ENCODE results near the gene RNASEL. TPM values are rescaled to one million over a fixed set of nuclear protein-coding genes. Genes with fewer than 3 reads are reported as not detected.

RNASEL gene
- polyA plus RNA-seq, 1 of the 3 experiments (the other 2 are of a cell fraction) = not detected

DNA sequence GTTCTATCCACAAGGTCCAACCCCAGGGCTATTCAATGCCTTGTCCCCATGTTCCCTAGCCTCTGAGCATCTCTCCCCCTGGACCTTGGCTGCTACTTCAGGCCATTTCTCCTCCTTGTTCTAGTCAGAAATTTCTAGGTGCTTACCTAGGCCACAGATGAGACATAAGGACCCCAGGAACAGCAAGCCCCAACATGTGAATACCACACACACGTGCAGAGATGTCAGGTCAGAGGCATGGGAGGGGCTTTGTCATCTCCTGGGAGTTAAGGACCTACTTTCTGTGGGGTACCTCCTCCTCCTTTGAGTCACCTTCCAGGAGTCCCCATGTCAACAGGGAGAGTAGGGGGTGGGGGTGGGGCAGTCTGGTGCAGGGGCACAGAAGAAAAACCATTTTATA, 22.3 kb upstream of the RNASEL start:
- Histone ChIP-seq H3K9me2 (no peaks in the 10 kb centered on the region), H3K9me3 (no peaks in the 10 kb centered on the region), H3K36me3 (replicated peaks in 1 of 2; ENCODE audit: control insufficient read depth in 1 of 2, insufficient read depth in 2 of 2, low read length in 1 of 2) (no peaks in the 10 kb centered on the region), H2AFZ (ENCODE audit: low read depth) (no peak overlapping the region), H3F3A (replicated peaks; ENCODE audit: insufficient read depth) (peaks cover 9% of the 10 kb centered on the region), H3K9ac (no peak overlapping the region), H3K4me2 (no peak overlapping the region), H3K4me1 (ENCODE audit: control insufficient read depth in 1 of 2, insufficient read depth in 2 of 2, low read depth in 1 of 2, low read length in 1 of 2) (peaks cover 5 to 20% of the 10 kb centered on the region in 2 experiments), H3K27me3 (ENCODE audit: insufficient read depth) (no peaks in the 10 kb centered on the region), H3K27ac (ENCODE audit: low read depth in 2 of 2, low read length in 1 of 2) (no peak overlapping the region), H3K4me3 (ENCODE audit: low read depth in 2 of 2, low read length in 1 of 2) (no peak overlapping the region), H3K79me2 (ENCODE audit: insufficient read depth) (no peaks in the 10 kb centered on the region), H4K20me1 (ENCODE audit: insufficient read depth) (no peaks in the 10 kb centered on the region)
- TF ChIP-seq, protein P1, sequence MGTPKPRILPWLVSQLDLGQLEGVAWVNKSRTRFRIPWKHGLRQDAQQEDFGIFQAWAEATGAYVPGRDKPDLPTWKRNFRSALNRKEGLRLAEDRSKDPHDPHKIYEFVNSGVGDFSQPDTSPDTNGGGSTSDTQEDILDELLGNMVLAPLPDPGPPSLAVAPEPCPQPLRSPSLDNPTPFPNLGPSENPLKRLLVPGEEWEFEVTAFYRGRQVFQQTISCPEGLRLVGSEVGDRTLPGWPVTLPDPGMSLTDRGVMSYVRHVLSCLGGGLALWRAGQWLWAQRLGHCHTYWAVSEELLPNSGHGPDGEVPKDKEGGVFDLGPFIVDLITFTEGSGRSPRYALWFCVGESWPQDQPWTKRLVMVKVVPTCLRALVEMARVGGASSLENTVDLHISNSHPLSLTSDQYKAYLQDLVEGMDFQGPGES (IDR thresholded peaks at IDR 0.05; ENCODE audit: low read depth, low read length) = no peak
- TF ChIP-seq, protein P2, sequence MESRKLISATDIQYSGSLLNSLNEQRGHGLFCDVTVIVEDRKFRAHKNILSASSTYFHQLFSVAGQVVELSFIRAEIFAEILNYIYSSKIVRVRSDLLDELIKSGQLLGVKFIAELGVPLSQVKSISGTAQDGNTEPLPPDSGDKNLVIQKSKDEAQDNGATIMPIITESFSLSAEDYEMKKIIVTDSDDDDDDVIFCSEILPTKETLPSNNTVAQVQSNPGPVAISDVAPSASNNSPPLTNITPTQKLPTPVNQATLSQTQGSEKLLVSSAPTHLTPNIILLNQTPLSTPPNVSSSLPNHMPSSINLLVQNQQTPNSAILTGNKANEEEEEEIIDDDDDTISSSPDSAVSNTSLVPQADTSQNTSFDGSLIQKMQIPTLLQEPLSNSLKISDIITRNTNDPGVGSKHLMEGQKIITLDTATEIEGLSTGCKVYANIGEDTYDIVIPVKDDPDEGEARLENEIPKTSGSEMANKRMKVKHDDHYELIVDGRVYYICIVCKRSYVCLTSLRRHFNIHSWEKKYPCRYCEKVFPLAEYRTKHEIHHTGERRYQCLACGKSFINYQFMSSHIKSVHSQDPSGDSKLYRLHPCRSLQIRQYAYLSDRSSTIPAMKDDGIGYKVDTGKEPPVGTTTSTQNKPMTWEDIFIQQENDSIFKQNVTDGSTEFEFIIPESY (IDR thresholded peaks at IDR 0.05; ENCODE audit: borderline replicate concordance, low read depth) = no peak
- no peak for TF ChIP-seq RFX5 (IDR thresholded peaks at IDR 0.05; ENCODE audit: low read length)
- no peak for TF ChIP-seq SMC3 (IDR thresholded peaks at IDR 0.05; ENCODE audit: low read depth, low read length)
- no peak for TF ChIP-seq GABPA (IDR thresholded peaks at IDR 0.05; ENCODE audit: low read depth)
- TF ChIP-seq TAF1 (IDR thresholded peaks at IDR 0.05; ENCODE audit: borderline replicate concordance, low read depth, low read length) = no peak
- no peak for TF ChIP-seq POLR2AphosphoS5 (IDR thresholded peaks at IDR 0.05; ENCODE audit: low read depth, low read length)
- TF ChIP-seq JUND (IDR thresholded peaks at IDR 0.05) = no peak
- TF ChIP-seq MEF2A (IDR thresholded peaks at IDR 0.05; ENCODE audit: borderline replicate concordance, low read depth) = no peak
- no peak for TF ChIP-seq TEAD4 (IDR thresholded peaks at IDR 0.05; ENCODE audit: borderline replicate concordance, insufficient read depth)
- TF ChIP-seq NFIC (IDR thresholded peaks at IDR 0.05; ENCODE audit: borderline replicate concordance) = no peak
- TF ChIP-seq, protein P3, sequence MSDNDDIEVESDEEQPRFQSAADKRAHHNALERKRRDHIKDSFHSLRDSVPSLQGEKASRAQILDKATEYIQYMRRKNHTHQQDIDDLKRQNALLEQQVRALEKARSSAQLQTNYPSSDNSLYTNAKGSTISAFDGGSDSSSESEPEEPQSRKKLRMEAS (IDR thresholded peaks at IDR 0.05; ENCODE audit: low read depth) = no peak
- TF ChIP-seq NRF1 (IDR thresholded peaks at IDR 0.05; ENCODE audit: low read depth, low read length) = no peak
- TF ChIP-seq RAD21 (IDR thresholded peaks at IDR 0.05; ENCODE audit: low read length) = no peak
- no peak for TF ChIP-seq ELF1 (IDR thresholded peaks at IDR 0.05)
- TF ChIP-seq, protein P4, sequence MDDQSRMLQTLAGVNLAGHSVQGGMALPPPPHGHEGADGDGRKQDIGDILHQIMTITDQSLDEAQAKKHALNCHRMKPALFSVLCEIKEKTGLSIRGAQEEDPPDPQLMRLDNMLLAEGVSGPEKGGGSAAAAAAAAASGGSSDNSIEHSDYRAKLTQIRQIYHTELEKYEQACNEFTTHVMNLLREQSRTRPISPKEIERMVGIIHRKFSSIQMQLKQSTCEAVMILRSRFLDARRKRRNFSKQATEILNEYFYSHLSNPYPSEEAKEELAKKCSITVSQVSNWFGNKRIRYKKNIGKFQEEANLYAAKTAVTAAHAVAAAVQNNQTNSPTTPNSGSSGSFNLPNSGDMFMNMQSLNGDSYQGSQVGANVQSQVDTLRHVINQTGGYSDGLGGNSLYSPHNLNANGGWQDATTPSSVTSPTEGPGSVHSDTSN (IDR thresholded peaks at IDR 0.05) = no peak
- no peak for TF ChIP-seq FOSL2 (IDR thresholded peaks at IDR 0.05; ENCODE audit: borderline replicate concordance, low read depth)
- no peak for TF ChIP-seq YY1 (IDR thresholded peaks at IDR 0.05; ENCODE audit: low read depth)
- ChIA-PET CTCF (interaction anchor here (1.5 to 2.7 kb wide), 5 partner anchors 10 to 173 kb away, joined by 5 to 15 read pairs (median 11); no protein-coding TSS in a partner anchor), POLR2A (no interaction called here)
- no peak for DNase-seq
- WGBS (ENCODE audit: low lambda C conversion rate) = 55% methylated on average over 1 of the region's 1 CpG
